ENCODE measurements around the gene SEPHS1. TPM values are rescaled to one million over a fixed set of nuclear protein-coding genes. Genes with fewer than 3 reads are reported as not detected.

The SEPHS1 gene
- total and polyA plus RNA-seq, 2 donors (not counting 3 experiments of a cell fraction or from before 2014, with no cell fraction given): 40.6 to 55.4 TPM

DNA sequence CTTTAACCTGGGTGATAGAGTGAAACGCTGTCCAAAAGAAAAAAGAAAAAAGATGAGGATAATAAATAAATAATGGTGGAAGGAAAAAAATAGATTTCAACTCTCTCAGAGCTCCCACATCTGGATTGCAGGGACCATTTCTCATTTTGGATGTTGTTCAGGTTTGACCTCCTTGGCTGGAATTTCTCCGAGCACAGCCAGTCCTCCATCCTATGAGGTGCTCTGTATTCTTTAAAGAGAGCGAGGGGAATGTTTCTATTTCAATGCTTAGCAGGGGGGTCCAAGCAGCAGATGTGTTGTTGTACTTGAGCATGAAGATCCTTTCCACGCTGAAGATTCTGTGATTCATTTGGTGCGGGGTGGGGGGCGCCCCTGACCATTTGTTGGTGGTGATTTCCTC is 17.7 kb upstream of the SEPHS1 start:
- CTCF ChIA-PET: interaction anchor here (1.7 kb wide), 1 partner anchor 74 kb away, joined by 3 read pairs; no protein-coding TSS in a partner anchor
- intact Hi-C loops (cut with micrococcal nuclease): no loop called here
- BruUV-seq (replicated peaks): no TSS peak

DNA sequence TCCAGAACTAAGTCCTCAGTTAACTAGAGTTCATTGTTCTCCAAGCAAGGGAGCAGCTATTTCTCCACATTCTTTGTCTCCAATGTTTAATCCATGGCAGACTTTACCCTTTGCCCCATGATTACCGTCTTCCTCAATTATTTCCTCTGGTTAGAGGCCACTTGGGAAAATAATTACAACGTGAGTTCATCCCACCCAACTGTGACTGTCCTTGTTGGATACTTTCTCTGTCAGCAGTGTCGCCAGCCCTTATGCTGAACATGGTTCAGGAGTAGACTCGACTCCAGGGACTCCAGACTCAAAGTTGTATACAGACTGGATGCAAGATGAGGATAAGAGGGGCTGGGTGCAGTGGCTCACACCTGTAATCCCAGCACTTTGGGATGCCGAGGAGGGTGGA is 17.1 kb upstream of the SEPHS1 start:
- Histone ChIP-seq H3K9me3 (replicated peaks; ENCODE audit: control insufficient read depth, insufficient read depth, low read length) (no peaks in the 10 kb centered on the region), H4K20me1 (replicated peaks; ENCODE audit: control insufficient read depth, extremely low read depth, insufficient read depth, low read length) (no peaks in the 10 kb centered on the region), H3K9ac (replicated peaks; ENCODE audit: extremely low read depth, insufficient read depth, low read length) (no peak overlapping the region), H3K4me2 (ENCODE audit: insufficient read depth, low read length) (no peak overlapping the region), H3K27ac (ENCODE audit: insufficient read depth, low read depth, low read length) (no peak overlapping the region), H3K4me1 (ENCODE audit: control insufficient read depth, extremely low read depth, insufficient read depth, low read length) (no peaks in the 10 kb centered on the region), H2AFZ (ENCODE audit: low read depth, low read length) (no peak overlapping the region), H3K36me3 (ENCODE audit: control insufficient read depth in 2 of 2, extremely low read depth in 1 of 2, insufficient read depth in 2 of 2, low read length in 2 of 2) (no peaks in the 10 kb centered on the region), H3K4me3 (replicated peaks in 1 of 3; ENCODE audit: insufficient read depth in 1 of 3, low read depth in 1 of 3, low read length in 3 of 3) (no peak overlapping the region), H3K79me2 (ENCODE audit: control insufficient read depth, insufficient read depth, low read length) (no peaks in the 10 kb centered on the region), H3K27me3 (ENCODE audit: control insufficient read depth in 2 of 2, insufficient read depth in 2 of 2, low read length in 2 of 2) (peaks cover 0 to 3% of the 10 kb centered on the region in 2 experiments), H3K9me1 (replicated peaks; ENCODE audit: control insufficient read depth, extremely low read depth, insufficient read depth, low read length) (no peaks in the 10 kb centered on the region)
- ChIA-PET CTCF (no interaction called here), POLR2A (no interaction called here)
- intact Hi-C loops (cut with micrococcal nuclease) (no loop called here), dilution Hi-C loops (cut with MboI; ENCODE audit: extremely low pct_ligation_motif_present, low sequenced_read_pairs) (no loop called here)
- TF ChIP-seq EZH2 (IDR thresholded peaks at IDR 0.05; ENCODE audit: borderline replicate concordance, low read depth, low read length, severe bottlenecking) (no peak), FOS (IDR thresholded peaks at IDR 0.05; ENCODE audit: borderline replicate concordance, insufficient read depth, low read length) (no peak), JUN (IDR thresholded peaks at IDR 0.05; ENCODE audit: borderline replicate concordance, insufficient read depth, insufficient read length, low read depth) (no peak), POLR2AphosphoS5 (IDR thresholded peaks at IDR 0.05; ENCODE audit: insufficient read depth, low read depth, low read length) (no peak), POLR2A (IDR thresholded peaks at IDR 0.05; ENCODE audit: low read depth, low read length) (no peak), GATA2 (IDR thresholded peaks at IDR 0.05; ENCODE audit: insufficient read depth, insufficient read length, low read depth, low read length) (no peak), MYC (IDR thresholded peaks at IDR 0.05; ENCODE audit: low read depth, low read length) (no peak)
- TF ChIP-seq, protein P1, sequence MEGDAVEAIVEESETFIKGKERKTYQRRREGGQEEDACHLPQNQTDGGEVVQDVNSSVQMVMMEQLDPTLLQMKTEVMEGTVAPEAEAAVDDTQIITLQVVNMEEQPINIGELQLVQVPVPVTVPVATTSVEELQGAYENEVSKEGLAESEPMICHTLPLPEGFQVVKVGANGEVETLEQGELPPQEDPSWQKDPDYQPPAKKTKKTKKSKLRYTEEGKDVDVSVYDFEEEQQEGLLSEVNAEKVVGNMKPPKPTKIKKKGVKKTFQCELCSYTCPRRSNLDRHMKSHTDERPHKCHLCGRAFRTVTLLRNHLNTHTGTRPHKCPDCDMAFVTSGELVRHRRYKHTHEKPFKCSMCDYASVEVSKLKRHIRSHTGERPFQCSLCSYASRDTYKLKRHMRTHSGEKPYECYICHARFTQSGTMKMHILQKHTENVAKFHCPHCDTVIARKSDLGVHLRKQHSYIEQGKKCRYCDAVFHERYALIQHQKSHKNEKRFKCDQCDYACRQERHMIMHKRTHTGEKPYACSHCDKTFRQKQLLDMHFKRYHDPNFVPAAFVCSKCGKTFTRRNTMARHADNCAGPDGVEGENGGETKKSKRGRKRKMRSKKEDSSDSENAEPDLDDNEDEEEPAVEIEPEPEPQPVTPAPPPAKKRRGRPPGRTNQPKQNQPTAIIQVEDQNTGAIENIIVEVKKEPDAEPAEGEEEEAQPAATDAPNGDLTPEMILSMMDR (IDR thresholded peaks at IDR 0.05; ENCODE audit: extremely low read depth in 1 of 2, insufficient read depth in 1 of 2, low read depth in 1 of 2, low read length in 2 of 2): no peak
- TF ChIP-seq, protein P2, sequence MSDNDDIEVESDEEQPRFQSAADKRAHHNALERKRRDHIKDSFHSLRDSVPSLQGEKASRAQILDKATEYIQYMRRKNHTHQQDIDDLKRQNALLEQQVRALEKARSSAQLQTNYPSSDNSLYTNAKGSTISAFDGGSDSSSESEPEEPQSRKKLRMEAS (IDR thresholded peaks at IDR 0.05; ENCODE audit: insufficient read depth, insufficient read length): no peak
- DNase-seq (ENCODE audit: low read depth, low spot score) (no peak), FAIRE-seq (no peak)
- no TSS peak for BruUV-seq (replicated peaks)

More for the DNA sequence above, 17.7 kb upstream of the SEPHS1 start:
- H3K9me3 ChIP-seq (replicated peaks; ENCODE audit: control insufficient read depth, insufficient read depth, low read length): no peaks in the 10 kb centered on the region
- H3K4me2 ChIP-seq (ENCODE audit: insufficient read depth, low read length): no peak overlapping the region
- no peak overlapping the region for H3K4me3 ChIP-seq (replicated peaks in 1 of 3; ENCODE audit: insufficient read depth in 1 of 3, low read depth in 1 of 3, low read length in 3 of 3)
- H3K4me1 ChIP-seq (ENCODE audit: control insufficient read depth, extremely low read depth, insufficient read depth, low read length): no peaks in the 10 kb centered on the region
- POLR2A ChIA-PET: no interaction called here
- no peak for TF ChIP-seq JUN (IDR thresholded peaks at IDR 0.05; ENCODE audit: borderline replicate concordance, insufficient read depth, insufficient read length, low read depth)
- TF ChIP-seq, protein P2 (IDR thresholded peaks at IDR 0.05; ENCODE audit: insufficient read depth, insufficient read length): no peak
- no peak for TF ChIP-seq POLR2A (IDR thresholded peaks at IDR 0.05; ENCODE audit: low read depth, low read length)
- TF ChIP-seq FOS (IDR thresholded peaks at IDR 0.05; ENCODE audit: borderline replicate concordance, insufficient read depth, low read length): no peak
- no peak for TF ChIP-seq GATA2 (IDR thresholded peaks at IDR 0.05; ENCODE audit: insufficient read depth, insufficient read length, low read depth, low read length)
- TF ChIP-seq MYC (IDR thresholded peaks at IDR 0.05; ENCODE audit: low read depth, low read length): no peak
- no peak for TF ChIP-seq EZH2 (IDR thresholded peaks at IDR 0.05; ENCODE audit: borderline replicate concordance, low read depth, low read length, severe bottlenecking)
- TF ChIP-seq POLR2AphosphoS5 (IDR thresholded peaks at IDR 0.05; ENCODE audit: insufficient read depth, low read depth, low read length): no peak
- H3K9me1 ChIP-seq (replicated peaks; ENCODE audit: control insufficient read depth, extremely low read depth, insufficient read depth, low read length): no peaks in the 10 kb centered on the region
- dilution Hi-C loops (cut with MboI; ENCODE audit: extremely low pct_ligation_motif_present, low sequenced_read_pairs): no loop called here
- H2AFZ ChIP-seq (ENCODE audit: low read depth, low read length): no peak overlapping the region
- H3K79me2 ChIP-seq (ENCODE audit: control insufficient read depth, insufficient read depth, low read length): no peaks in the 10 kb centered on the region
- H3K27me3 ChIP-seq (ENCODE audit: control insufficient read depth in 2 of 2, insufficient read depth in 2 of 2, low read length in 2 of 2): peaks cover 0 to 3% of the 10 kb centered on the region in 2 experiments
- H3K27ac ChIP-seq (ENCODE audit: insufficient read depth, low read depth, low read length): no peak overlapping the region
- DNase-seq (ENCODE audit: low read depth, low spot score): no peak
- FAIRE-seq: no peak
- H3K36me3 ChIP-seq (ENCODE audit: control insufficient read depth in 2 of 2, extremely low read depth in 1 of 2, insufficient read depth in 2 of 2, low read length in 2 of 2): no peaks in the 10 kb centered on the region
- no peaks in the 10 kb centered on the region for H4K20me1 ChIP-seq (replicated peaks; ENCODE audit: control insufficient read depth, extremely low read depth, insufficient read depth, low read length)
- H3K9ac ChIP-seq (replicated peaks; ENCODE audit: extremely low read depth, insufficient read depth, low read length): no peak overlapping the region

All from endothelial cell of umbilical vein (primary cell).